ENCODE results near the gene CHRND.
A peak's percentile ranks its signal among the peaks of the same experiment; 100 is the strongest.

CHRND gene

DNA sequence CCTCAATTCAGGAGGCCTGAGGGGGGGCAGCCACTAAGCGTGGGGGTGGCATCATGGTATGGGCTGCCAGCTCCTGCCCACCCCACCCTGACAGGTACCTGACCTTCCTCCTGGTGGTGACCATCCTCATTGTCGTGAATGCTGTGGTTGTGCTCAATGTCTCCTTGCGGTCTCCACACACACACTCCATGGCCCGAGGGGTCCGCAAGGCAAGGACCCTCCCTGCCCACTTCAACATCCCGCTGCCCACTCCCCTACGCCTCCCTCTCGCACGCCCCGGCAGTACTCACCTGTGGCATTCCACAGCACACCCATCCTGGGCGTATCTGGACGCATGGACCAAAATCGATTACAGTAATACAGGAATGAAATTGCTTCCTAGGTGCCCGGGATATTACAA is 17.5 kb downstream of the CHRND start:
- TF ChIP-seq, protein P1, sequence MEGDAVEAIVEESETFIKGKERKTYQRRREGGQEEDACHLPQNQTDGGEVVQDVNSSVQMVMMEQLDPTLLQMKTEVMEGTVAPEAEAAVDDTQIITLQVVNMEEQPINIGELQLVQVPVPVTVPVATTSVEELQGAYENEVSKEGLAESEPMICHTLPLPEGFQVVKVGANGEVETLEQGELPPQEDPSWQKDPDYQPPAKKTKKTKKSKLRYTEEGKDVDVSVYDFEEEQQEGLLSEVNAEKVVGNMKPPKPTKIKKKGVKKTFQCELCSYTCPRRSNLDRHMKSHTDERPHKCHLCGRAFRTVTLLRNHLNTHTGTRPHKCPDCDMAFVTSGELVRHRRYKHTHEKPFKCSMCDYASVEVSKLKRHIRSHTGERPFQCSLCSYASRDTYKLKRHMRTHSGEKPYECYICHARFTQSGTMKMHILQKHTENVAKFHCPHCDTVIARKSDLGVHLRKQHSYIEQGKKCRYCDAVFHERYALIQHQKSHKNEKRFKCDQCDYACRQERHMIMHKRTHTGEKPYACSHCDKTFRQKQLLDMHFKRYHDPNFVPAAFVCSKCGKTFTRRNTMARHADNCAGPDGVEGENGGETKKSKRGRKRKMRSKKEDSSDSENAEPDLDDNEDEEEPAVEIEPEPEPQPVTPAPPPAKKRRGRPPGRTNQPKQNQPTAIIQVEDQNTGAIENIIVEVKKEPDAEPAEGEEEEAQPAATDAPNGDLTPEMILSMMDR (IDR thresholded peaks at IDR 0.05; ENCODE audit: low read depth, low read length, missing control alignments), result no peak
- DNase-seq (ENCODE audit: low read depth), result no peak
- H3K4me3 ChIP-seq (ENCODE audit: low read depth, low read length), result no peak overlapping the region

DNA sequence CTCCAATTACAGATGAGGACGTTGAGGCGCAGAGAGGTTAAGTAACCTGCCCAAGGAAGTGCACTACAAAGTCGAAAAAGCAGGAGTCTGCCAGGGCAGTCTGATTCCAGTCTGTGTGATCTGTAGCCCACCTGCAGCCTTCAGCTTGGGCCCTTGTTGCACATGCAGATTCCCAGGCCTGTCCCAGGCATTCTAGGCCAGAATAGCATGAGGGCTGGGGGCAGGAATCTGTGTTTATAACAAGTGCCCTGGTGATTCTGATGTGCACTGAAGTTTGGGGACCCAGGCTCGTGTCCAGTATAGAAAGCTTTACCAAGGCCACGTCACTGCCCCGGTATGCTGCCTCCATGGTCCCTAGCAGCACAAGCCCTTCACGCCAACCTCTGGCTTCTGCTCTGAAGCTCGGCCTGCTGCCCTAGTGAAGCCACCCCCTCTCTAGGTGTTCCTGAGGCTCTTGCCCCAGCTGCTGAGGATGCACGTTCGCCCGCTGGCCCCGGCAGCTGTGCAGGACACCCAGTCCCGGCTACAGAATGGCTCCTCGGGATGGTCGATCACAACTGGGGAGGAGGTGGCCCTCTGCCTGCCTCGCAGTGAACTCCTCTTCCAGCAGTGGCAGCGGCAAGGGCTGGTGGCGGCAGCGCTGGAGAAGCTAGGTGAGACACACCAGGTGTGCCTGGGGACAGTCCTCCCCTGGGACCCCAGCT is 18.1 kb downstream of the CHRND start:
- DNase-seq (ENCODE audit: low read depth), result no peak
- TF ChIP-seq, protein P1 (IDR thresholded peaks at IDR 0.05; ENCODE audit: low read depth, low read length, missing control alignments), result no peak
- no peak overlapping the region for H3K4me3 ChIP-seq (ENCODE audit: low read depth, low read length)

DNA sequence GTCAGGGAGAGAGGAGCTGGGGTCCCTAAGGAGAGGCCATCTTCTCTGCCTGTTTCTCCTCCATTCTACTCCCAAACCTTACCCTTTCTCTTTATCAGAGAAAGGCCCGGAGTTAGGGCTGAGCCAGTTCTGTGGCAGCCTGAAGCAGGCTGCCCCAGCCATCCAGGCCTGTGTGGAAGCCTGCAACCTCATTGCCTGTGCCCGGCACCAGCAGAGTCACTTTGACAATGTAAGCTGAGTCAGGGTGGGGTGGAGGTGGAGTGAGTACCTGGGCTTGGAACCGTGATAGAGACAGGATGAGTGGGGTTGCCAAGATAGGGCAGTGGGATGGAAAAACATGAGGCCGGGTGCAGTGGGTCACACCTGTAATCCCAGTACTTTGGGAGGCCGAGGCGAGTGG is 18.7 kb downstream of the CHRND start:
- TF ChIP-seq, protein P1 (IDR thresholded peaks at IDR 0.05; ENCODE audit: low read depth, low read length, missing control alignments), result no peak
- no peak for DNase-seq (ENCODE audit: low read depth)
- H3K4me3 ChIP-seq (ENCODE audit: low read depth, low read length), result no peak overlapping the region

DNA sequence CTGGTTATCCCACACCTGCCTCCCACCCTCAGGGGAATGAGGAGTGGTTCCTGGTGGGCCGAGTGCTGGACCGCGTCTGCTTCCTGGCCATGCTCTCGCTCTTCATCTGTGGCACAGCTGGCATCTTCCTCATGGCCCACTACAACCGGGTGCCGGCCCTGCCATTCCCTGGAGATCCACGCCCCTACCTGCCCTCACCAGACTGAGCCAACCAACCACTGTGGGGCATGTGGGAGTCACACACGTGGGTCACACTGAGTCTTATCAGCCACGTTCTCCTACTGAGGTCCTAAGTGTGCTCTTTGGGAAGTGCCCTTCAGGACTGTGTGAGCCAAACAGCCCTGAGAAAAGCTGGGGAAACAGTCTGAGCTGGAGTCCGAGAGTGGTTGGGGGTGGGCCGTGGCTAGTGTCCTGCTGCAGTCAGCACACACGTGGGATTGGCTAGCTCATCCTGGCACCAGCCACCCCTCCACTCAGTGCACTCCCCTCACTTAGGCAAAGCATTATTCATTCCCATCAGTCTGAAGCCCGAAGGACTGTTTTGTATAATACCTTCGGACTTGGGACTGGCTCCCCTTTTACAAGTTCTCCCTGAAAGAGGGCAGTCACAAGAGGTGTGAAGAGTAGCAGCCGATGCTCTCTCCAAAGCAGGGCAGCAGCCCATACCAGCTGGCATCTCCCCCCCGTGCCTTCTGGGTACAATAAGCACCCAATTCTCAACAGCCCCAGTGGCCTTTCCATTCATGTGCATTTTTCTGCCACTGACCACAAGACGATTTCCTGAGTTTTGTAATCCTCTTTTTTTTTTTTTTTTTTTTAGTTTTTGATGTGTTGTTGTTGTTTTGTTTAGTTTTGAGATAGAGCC is 19.8 kb downstream of the CHRND start:
- TF ChIP-seq, protein P1 (IDR thresholded peaks at IDR 0.05; ENCODE audit: low read depth, low read length, missing control alignments), result no peak
- DNase-seq (ENCODE audit: low read depth), result no peak
- H3K4me3 ChIP-seq (ENCODE audit: low read depth, low read length), result no peak overlapping the region

DNA sequence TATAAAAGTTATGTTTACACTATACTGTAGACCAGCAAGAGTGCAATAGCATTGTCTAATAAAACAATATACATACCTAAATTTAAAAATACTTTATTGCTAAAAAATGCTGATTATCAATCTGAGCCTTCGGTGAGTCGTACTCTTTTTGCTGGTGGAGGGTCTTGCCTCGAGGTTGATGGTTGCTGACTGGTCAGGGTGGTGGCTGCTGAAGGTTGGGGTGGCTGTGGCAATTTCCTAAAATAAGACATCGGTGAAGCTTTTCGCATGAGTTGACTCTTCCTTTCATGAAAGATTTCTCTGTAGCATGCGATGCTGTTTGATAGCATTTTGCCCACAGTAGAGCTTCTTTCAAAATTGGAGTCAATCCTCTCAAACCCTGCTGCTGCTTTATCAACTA is 22.0 kb downstream of the CHRND start:
- TF ChIP-seq, protein P1 (IDR thresholded peaks at IDR 0.05; ENCODE audit: low read depth, low read length, missing control alignments), result no peak
- no peak for DNase-seq (ENCODE audit: low read depth)
- H3K4me3 ChIP-seq (ENCODE audit: low read depth, low read length), result no peak overlapping the region

DNA sequence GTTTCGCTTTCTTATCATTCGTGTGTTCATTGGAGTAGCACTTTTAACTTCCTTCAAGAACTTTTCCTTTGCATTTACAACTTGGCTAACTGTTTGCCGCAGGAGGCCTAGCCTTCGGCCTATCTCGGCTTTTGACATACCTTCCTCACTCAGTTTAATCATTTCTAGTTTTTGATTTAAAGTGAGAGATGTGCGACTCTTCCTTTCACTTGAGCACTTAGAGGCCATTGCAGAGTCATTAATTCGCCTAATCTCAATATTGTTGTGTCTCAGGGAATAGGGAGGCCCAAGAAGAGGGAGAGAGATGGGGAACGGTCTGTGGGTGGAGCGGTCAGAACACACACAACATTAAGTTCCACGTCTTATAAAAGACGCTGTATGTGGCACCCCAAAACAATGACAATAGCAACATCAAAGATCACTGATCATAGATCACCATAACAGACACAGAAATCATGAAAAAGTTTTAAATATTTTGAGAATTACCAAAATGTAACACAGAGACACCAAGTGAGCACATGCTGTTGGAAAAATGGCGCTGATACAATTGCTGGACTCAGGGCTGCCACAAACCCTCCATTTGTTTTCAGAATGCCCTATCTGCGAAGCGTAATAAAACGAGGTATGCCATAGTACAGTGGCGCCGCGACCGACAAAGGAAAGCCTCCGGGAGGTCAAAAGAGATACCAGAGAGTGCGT is 23.8 kb downstream of the CHRND start:
- peak overlapping the region; percentile 91 for H3K4me3 ChIP-seq (ENCODE audit: low read depth, low read length)
- DNase-seq (ENCODE audit: low read depth), result no peak

More for the DNA sequence above, 23.8 kb downstream of the CHRND start:
- TF ChIP-seq, protein P1 (IDR thresholded peaks at IDR 0.05; ENCODE audit: low read depth, low read length, missing control alignments), result no peak

All from GM12864 (cell line).